Activated naive CD8-positive, alpha-beta T cell treated with anti-CD3 and anti-CD28 coated beads, Interleukin-2, amount 10 ng/mL, durations not matched to agents 7 days and 5 days (primary cell): ENCODE data around the gene ABHD14A. TPM values are rescaled to one million over a fixed set of nuclear protein-coding genes. Genes with fewer than 3 reads are reported as not detected.

Source experiments
- ATAC-seq: fragments of 150-1000 bp; cut with Tn5 transposase; one replicate; pipeline ENCODE4 v1.10.0; 2021; ENCODE audit warnings: low read depth, moderate library complexity
- POLR2A ChIA-PET: fragments of 350-600 bp; sonication (Branson Sonifier 250); formaldehyde crosslinking; loops from one replicate; lab custom pipeline; 2021; ENCODE audit warnings: antibody characterized with exemption; lab: Charles Lee
- DNase-seq: peaks from one replicate; pipeline ENCODE4 v3.0.0; 2021
- H3K27ac Mint-ChIP-seq: one replicate; pipeline ENCODE4 v1.8.0; 2022; ENCODE audit warnings: mild to moderate bottlenecking, mixed read lengths
- H3K27me3 Mint-ChIP-seq: one replicate; pipeline ENCODE4 v1.8.0; 2022; ENCODE audit warnings: mild to moderate bottlenecking, moderate library complexity, mixed read lengths
- H3K36me3 Mint-ChIP-seq: one replicate; pipeline ENCODE4 v1.8.0; 2021; ENCODE audit warnings: mild to moderate bottlenecking, mixed read lengths
- H3K4me1 Mint-ChIP-seq: one replicate; pipeline ENCODE4 v1.8.0; 2021; ENCODE audit warnings: mixed read lengths
- H3K4me3 Mint-ChIP-seq: one replicate; pipeline ENCODE4 v1.8.0; 2022; ENCODE audit warnings: mild to moderate bottlenecking, moderate library complexity, mixed read lengths
- H3K9me3 Mint-ChIP-seq: one replicate; pipeline ENCODE4 v1.8.0; 2021; ENCODE audit warnings: mixed read lengths
- total RNA-seq, 2 experiments: library from RNA; stranded (reverse); gene quantifications; one replicate each; pipeline ENCODE4 v1.2.3, GENCODE V29; 2021

Gene ABHD14A
- total RNA-seq, 2 experiments from 2014 or later, result 11.3 to 15.9 TPM

- POLR2A ChIA-PET, result interaction anchor here (1.5 to 2.5 kb wide), 3 partner anchors 12 to 24 kb away, joined by 4 to 13 read pairs (median 10); partner anchors contain the start of genes PARP3 and RRP9
- Mint-ChIP-seq H3K36me3 (no peaks in the 10 kb centered on the region), H3K4me1 (peaks cover 9% of the 10 kb centered on the region), H3K27me3 (peaks cover 6% of the 10 kb centered on the region), H3K9me3 (no peaks in the 10 kb centered on the region), H3K27ac (peak overlapping the region; percentile 21), H3K4me3 (peak overlapping the region; percentile 82)
- DNase-seq (no peak), ATAC-seq (no peak)
Observed at GRCh38 chr3:51966486-51966885, 8.4 kb upstream of the ABHD14A start.

GRCh38 chr3:51966922-51967383 is 7.9 kb upstream of the ABHD14A start:
- Mint-ChIP-seq H3K27ac (no peak overlapping the region), H3K36me3 (no peaks in the 10 kb centered on the region), H3K4me1 (peaks cover 9% of the 10 kb centered on the region), H3K27me3 (peaks cover 4% of the 10 kb centered on the region), H3K9me3 (no peaks in the 10 kb centered on the region), H3K4me3 (peak overlapping the region; percentile 82)
- DNase-seq, result peak; percentile 68
- POLR2A ChIA-PET, result interaction anchor here (1.5 to 2.5 kb wide), 2 partner anchors 12 to 25 kb away, joined by 4 to 13 read pairs; partner anchors contain the start of genes PARP3 and RRP9
- ATAC-seq, result peak; percentile 62

- Mint-ChIP-seq H3K27me3 (peaks cover 4% of the 10 kb centered on the region), H3K4me1 (peaks cover 9% of the 10 kb centered on the region), H3K4me3 (peak within 1 kb of the TSS; percentile 86), H3K36me3 (no peaks in the 10 kb centered on the region), H3K27ac (peak within 1 kb of the TSS; percentile 67), H3K9me3 (no peaks in the 10 kb centered on the region)
- DNase-seq (peak; percentile 67), ATAC-seq (peak; percentile 66)
- POLR2A ChIA-PET, result interaction anchor here (1.5 to 2.8 kb wide), 3 partner anchors 11 to 26 kb away, joined by 4 to 15 read pairs (median 13); partner anchors contain the start of genes ACY1, PARP3 and RRP9
Observed at GRCh38 chr3:51967384-51968169, 7.3 kb upstream of the ABHD14A start, which contains the start of gene PCBP4. Gene PCBP4 (minus strand): TSS chr3:51967454. CDS start chr3:51961240, 6,214 bp downstream.

GRCh38 chr3:51968170-51968775 is 6.6 kb upstream of the ABHD14A start:
- no peak overlapping the region for H3K27ac Mint-ChIP-seq
- peaks cover 4% of the 10 kb centered on the region for H3K27me3 Mint-ChIP-seq
- ATAC-seq (no peak), DNase-seq (no peak)
- no peaks in the 10 kb centered on the region for H3K9me3 Mint-ChIP-seq
- H3K4me3 Mint-ChIP-seq, result peak overlapping the region; percentile 86
- no peaks in the 10 kb centered on the region for H3K36me3 Mint-ChIP-seq
- POLR2A ChIA-PET, result interaction anchor here (2.5 to 2.8 kb wide), 2 partner anchors 14 to 26 kb away, joined by 13 to 15 read pairs; partner anchors contain the start of genes ACY1, PARP3 and RRP9
- H3K4me1 Mint-ChIP-seq, result peaks cover 9% of the 10 kb centered on the region

- Mint-ChIP-seq H3K36me3 (no peaks in the 10 kb centered on the region), H3K4me3 (peak overlapping the region; percentile 35), H3K27me3 (peaks cover 4% of the 10 kb centered on the region), H3K9me3 (no peaks in the 10 kb centered on the region), H3K27ac (no peak overlapping the region), H3K4me1 (peaks cover 15% of the 10 kb centered on the region)
- POLR2A ChIA-PET, result interaction anchor here (2.5 to 2.8 kb wide), 2 partner anchors 13 to 27 kb away, joined by 13 to 15 read pairs; partner anchors contain the start of genes ACY1, PARP3 and RRP9
- no peak for DNase-seq
- ATAC-seq, result no peak
Observed at GRCh38 chr3:51968883-51969678, 5.8 kb upstream of the ABHD14A start.

GRCh38 chr3:51969841-51970240 is 5.0 kb upstream of the ABHD14A start:
- Mint-ChIP-seq H3K36me3 (no peaks in the 10 kb centered on the region), H3K4me3 (no peak overlapping the region), H3K27me3 (peaks cover 4% of the 10 kb centered on the region), H3K27ac (no peak overlapping the region), H3K9me3 (no peaks in the 10 kb centered on the region), H3K4me1 (peaks cover 18% of the 10 kb centered on the region)
- DNase-seq, result no peak
- ATAC-seq, result no peak
- POLR2A ChIA-PET, result interaction anchor here (2.8 kb wide), 1 partner anchor 12 kb away, joined by 15 read pairs; the partner anchor contains the start of gene ACY1

GRCh38 chr3:51970606-51971300 is 4.1 kb upstream of the ABHD14A start:
- DNase-seq (no peak), ATAC-seq (no peak)
- Mint-ChIP-seq H3K4me1 (peaks cover 22% of the 10 kb centered on the region), H3K9me3 (no peaks in the 10 kb centered on the region), H3K36me3 (no peaks in the 10 kb centered on the region), H3K27me3 (peaks cover 2% of the 10 kb centered on the region), H3K27ac (no peak overlapping the region), H3K4me3 (no peak overlapping the region)
- POLR2A ChIA-PET, result no interaction called here

GRCh38 chr3:51971350-51971749 is 3.5 kb upstream of the ABHD14A start:
- H3K4me1 Mint-ChIP-seq, result peaks cover 22% of the 10 kb centered on the region
- no peaks in the 10 kb centered on the region for H3K9me3 Mint-ChIP-seq
- H3K27ac Mint-ChIP-seq, result no peak overlapping the region
- ATAC-seq (no peak), DNase-seq (no peak)
- H3K27me3 Mint-ChIP-seq, result no peaks in the 10 kb centered on the region
- POLR2A ChIA-PET, result interaction anchor here (0.7 kb wide), 1 partner anchor 160 kb away, joined by 3 read pairs; no protein-coding TSS in a partner anchor
- no peaks in the 10 kb centered on the region for H3K36me3 Mint-ChIP-seq
- H3K4me3 Mint-ChIP-seq, result no peak overlapping the region

- peaks cover 30% of the 10 kb centered on the region for H3K4me1 Mint-ChIP-seq
- DNase-seq, result no peak
- no peaks in the 10 kb centered on the region for H3K36me3 Mint-ChIP-seq
- peak overlapping the region; percentile 90 for H3K27ac Mint-ChIP-seq
- no peaks in the 10 kb centered on the region for H3K27me3 Mint-ChIP-seq
- no peaks in the 10 kb centered on the region for H3K9me3 Mint-ChIP-seq
- H3K4me3 Mint-ChIP-seq, result peak overlapping the region; percentile 89
- POLR2A ChIA-PET, result interaction anchor here (0.9 to 3.4 kb wide), 13 partner anchors 8 to 589 kb away, joined by 3 to 41 read pairs (median 6); partner anchors contain the start of genes ACY1, DUSP7, MANF and PARP3
- peak; percentile 9 for ATAC-seq
Observed at GRCh38 chr3:51974277-51974962, 444 bp upstream of the ABHD14A start.

GRCh38 chr3:51975852-51976549 is 1.1 kb downstream of the ABHD14A start:
- Mint-ChIP-seq H3K27ac (peak overlapping the region; percentile 84), H3K27me3 (no peaks in the 10 kb centered on the region), H3K4me1 (peaks cover 27% of the 10 kb centered on the region), H3K9me3 (no peaks in the 10 kb centered on the region), H3K36me3 (peaks cover 1% of the 10 kb centered on the region), H3K4me3 (peak overlapping the region; percentile 89)
- ATAC-seq (no peak), DNase-seq (peak; percentile 58)
- POLR2A ChIA-PET, result interaction anchor here (1.8 kb wide), 1 partner anchor 80 kb away, joined by 4 read pairs; the partner anchor contains the start of gene DUSP7
